Measurements from ENCODE around the gene DNAI4.
"Not testable (repeated sequence)": the region's sequence is repeated elsewhere in the genome, so short reads cannot be mapped to it uniquely, and the experiment has no call there.

Gene DNAI4

DNA sequence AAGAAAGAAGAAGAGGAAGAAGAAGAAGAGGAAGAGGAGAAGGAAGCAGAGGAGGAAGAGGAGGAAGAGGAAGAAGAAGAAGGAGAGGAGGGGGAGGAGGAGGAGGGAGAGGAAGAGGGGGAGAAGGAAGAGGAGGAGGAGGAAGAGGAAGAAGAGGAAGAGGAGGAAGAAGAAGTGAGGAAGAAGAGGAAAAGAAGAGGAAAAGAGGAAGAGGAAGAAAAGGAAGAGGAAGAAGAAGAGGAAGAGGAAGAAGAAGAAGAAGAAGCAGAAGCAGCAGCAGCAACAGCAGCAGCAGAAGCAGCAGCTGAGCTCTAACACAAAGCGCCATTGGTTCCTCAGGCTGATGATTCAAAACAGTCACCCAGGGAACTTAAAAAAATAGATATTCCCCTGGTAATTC is 34.0 kb downstream of the DNAI4 start:
- no peak overlapping the region for H3K4me3 ChIP-seq (ENCODE audit: low read depth, low read length)
- no peak overlapping the region for H3K27ac ChIP-seq (ENCODE audit: low read depth, low read length)
- H3K27me3 ChIP-seq (ENCODE audit: insufficient read depth, low read length), result no peaks in the 10 kb centered on the region
- no peaks in the 10 kb centered on the region for H3K36me3 ChIP-seq (ENCODE audit: insufficient read depth, low read length)
- H3K79me2 ChIP-seq (ENCODE audit: control insufficient read depth, insufficient read depth, low read length, unreplicated experiment), result no peaks in the 10 kb centered on the region
- no peaks in the 10 kb centered on the region for H3K4me1 ChIP-seq (ENCODE audit: control insufficient read depth, insufficient read depth, low read length, unreplicated experiment)
- H2AFZ ChIP-seq (ENCODE audit: low read length, unreplicated experiment), result no peak overlapping the region

DNA sequence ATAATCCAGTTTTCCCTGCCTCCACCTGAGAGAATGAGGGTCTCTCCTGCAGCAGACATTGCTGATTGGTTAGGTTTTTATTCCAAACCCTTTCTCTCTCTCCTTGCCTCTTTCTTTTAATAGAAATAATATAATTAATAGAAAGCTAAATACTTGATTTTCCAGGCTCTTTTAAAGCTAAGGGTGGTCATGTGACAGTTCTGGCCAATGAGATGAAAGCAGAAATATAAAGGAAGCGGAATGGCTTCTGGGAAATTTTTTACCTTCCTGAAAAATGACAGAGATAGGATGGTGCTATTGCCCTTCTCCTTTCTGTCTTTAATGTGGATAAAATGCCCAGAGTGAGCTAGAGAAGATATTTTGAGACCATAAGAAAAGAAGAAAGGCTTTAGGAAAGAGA is 35.6 kb downstream of the DNAI4 start:
- H3K4me3 ChIP-seq (ENCODE audit: low read depth, low read length), result no peak overlapping the region
- no peaks in the 10 kb centered on the region for H3K36me3 ChIP-seq (ENCODE audit: insufficient read depth, low read length)
- no peaks in the 10 kb centered on the region for H3K4me1 ChIP-seq (ENCODE audit: control insufficient read depth, insufficient read depth, low read length, unreplicated experiment)
- no peak overlapping the region for H3K27ac ChIP-seq (ENCODE audit: low read depth, low read length)
- no peak overlapping the region for H2AFZ ChIP-seq (ENCODE audit: low read length, unreplicated experiment)
- no peaks in the 10 kb centered on the region for H3K27me3 ChIP-seq (ENCODE audit: insufficient read depth, low read length)
- H3K79me2 ChIP-seq (ENCODE audit: control insufficient read depth, insufficient read depth, low read length, unreplicated experiment), result no peaks in the 10 kb centered on the region

DNA sequence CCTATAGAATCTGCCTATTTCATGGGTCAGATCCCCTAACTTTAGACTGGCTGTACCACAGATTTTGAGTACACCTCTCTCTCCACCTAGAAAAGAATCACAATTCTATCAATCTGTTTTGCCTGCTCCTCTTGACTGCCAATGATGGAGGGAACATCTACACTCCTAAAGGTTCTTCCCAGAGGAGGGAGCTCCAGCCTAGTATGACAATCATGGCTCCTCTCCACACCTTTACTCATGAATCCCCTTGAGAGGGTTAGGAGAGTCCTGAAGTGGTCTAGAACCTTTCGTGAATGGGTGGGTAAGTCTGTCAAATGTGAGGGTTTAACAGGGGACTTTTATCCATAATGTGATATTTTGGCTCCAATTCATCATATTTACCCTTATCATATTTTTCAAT is 48.0 kb downstream of the DNAI4 start:
- no peaks in the 10 kb centered on the region for H3K36me3 ChIP-seq (ENCODE audit: insufficient read depth, low read length)
- H2AFZ ChIP-seq (ENCODE audit: low read length, unreplicated experiment), result no peak overlapping the region
- no peak overlapping the region for H3K4me3 ChIP-seq (ENCODE audit: low read depth, low read length)
- H3K4me1 ChIP-seq (ENCODE audit: control insufficient read depth, insufficient read depth, low read length, unreplicated experiment), result no peaks in the 10 kb centered on the region
- H3K27me3 ChIP-seq (ENCODE audit: insufficient read depth, low read length), result no peaks in the 10 kb centered on the region
- no peak overlapping the region for H3K27ac ChIP-seq (ENCODE audit: low read depth, low read length)
- no peaks in the 10 kb centered on the region for H3K79me2 ChIP-seq (ENCODE audit: control insufficient read depth, insufficient read depth, low read length, unreplicated experiment)

DNA sequence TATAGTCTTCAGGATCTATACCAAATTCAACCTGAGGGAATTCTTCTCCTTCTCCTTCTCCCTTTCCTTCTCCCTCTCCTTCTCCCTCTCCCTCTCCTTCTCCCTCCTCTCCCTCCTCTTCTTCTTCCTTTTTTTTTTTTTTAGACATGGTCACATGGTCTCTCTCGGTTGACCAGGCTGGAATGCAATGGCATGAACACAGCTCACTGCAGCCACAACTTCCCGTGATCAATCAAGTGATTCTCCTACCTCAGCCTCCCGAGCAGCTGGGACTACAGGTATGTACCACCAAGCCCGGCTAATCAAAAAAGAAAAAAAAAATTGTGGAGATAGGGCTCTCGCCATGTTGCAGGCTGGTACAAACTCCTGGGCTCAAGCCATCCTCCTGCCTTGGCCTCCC is 51.5 kb downstream of the DNAI4 start:
- H3K4me1 ChIP-seq (ENCODE audit: control insufficient read depth, insufficient read depth, low read length, unreplicated experiment), result no peaks in the 10 kb centered on the region
- no peaks in the 10 kb centered on the region for H3K79me2 ChIP-seq (ENCODE audit: control insufficient read depth, insufficient read depth, low read length, unreplicated experiment)
- H3K27me3 ChIP-seq (ENCODE audit: insufficient read depth, low read length), result no peaks in the 10 kb centered on the region
- no peak overlapping the region for H2AFZ ChIP-seq (ENCODE audit: low read length, unreplicated experiment)
- H3K27ac ChIP-seq (ENCODE audit: low read depth, low read length), result no peak overlapping the region
- H3K4me3 ChIP-seq (ENCODE audit: low read depth, low read length), result no peak overlapping the region
- H3K36me3 ChIP-seq (ENCODE audit: insufficient read depth, low read length), result no peaks in the 10 kb centered on the region

DNA sequence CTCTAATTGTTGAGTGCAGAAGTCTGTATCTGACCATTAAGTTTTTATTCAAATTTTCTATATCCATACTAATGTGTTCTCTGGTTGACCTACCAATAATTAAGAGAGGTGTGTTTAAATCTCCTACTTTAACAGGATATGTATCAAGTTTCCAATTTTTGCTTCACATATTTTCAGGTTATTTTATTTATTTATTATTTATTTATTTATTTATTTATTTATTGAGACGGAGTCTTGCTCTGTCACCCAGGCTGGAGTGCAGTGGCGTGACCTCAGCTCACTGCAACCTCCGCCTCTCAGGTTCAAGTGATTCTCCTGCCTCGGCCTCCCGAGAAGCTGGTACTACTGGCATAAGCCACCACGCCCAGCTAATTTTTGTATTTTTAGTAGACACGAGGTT is 52.6 kb downstream of the DNAI4 start:
- H2AFZ ChIP-seq (ENCODE audit: low read length, unreplicated experiment); H3K4me3 ChIP-seq (ENCODE audit: low read depth, low read length); H3K36me3 ChIP-seq (ENCODE audit: insufficient read depth, low read length); H3K79me2 ChIP-seq (ENCODE audit: control insufficient read depth, insufficient read depth, low read length, unreplicated experiment); H3K4me1 ChIP-seq (ENCODE audit: control insufficient read depth, insufficient read depth, low read length, unreplicated experiment); H3K27ac ChIP-seq (ENCODE audit: low read depth, low read length); H3K27me3 ChIP-seq (ENCODE audit: insufficient read depth, low read length): not testable (repeated sequence)

DNA sequence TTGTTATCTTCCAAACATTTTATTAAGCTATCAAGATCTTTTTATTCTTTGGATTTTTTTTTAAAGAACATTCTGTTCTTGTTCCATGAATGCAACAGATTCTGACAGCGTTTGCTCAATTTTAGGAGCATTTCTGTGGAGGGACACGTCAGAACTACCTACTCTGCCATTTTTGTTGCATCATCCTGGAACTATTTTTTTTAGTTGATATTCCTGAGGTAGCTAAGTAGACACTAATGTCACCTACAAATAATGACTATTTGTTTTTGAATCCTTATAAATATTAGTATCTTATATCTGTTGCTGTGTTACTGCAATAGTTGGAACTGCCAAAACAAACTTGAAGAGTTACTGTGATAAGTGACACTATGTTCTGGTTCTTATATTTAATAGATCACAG is 57.2 kb downstream of the DNAI4 start:
- H3K79me2 ChIP-seq (ENCODE audit: control insufficient read depth, insufficient read depth, low read length, unreplicated experiment), result no peaks in the 10 kb centered on the region
- no peaks in the 10 kb centered on the region for H3K4me1 ChIP-seq (ENCODE audit: control insufficient read depth, insufficient read depth, low read length, unreplicated experiment)
- no peak overlapping the region for H2AFZ ChIP-seq (ENCODE audit: low read length, unreplicated experiment)
- H3K36me3 ChIP-seq (ENCODE audit: insufficient read depth, low read length), result no peaks in the 10 kb centered on the region
- H3K27me3 ChIP-seq (ENCODE audit: insufficient read depth, low read length), result no peaks in the 10 kb centered on the region
- H3K4me3 ChIP-seq (ENCODE audit: low read depth, low read length), result no peak overlapping the region
- H3K27ac ChIP-seq (ENCODE audit: low read depth, low read length), result no peak overlapping the region

DNA sequence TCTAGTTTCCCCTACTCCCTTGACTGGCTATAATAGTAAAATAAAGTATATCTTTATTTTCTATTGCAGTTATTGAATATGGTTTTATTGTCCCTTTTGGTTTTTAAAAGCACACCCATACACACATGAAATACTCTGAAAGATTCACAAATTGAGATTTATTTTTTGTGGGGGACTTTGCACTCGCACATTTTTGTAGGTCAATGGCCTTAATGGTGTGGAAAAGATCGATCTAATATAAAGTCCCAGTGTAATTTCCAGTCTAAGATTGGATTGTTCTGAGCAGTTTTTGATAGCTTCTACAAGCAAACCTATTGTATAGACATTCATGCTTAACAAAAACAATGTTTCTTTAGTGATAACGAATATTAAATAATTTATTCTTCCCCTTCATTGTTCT is 64.1 kb downstream of the DNAI4 start:
- no peaks in the 10 kb centered on the region for H3K27me3 ChIP-seq (ENCODE audit: insufficient read depth, low read length)
- no peak overlapping the region for H2AFZ ChIP-seq (ENCODE audit: low read length, unreplicated experiment)
- no peaks in the 10 kb centered on the region for H3K4me1 ChIP-seq (ENCODE audit: control insufficient read depth, insufficient read depth, low read length, unreplicated experiment)
- H3K36me3 ChIP-seq (ENCODE audit: insufficient read depth, low read length), result no peaks in the 10 kb centered on the region
- no peak overlapping the region for H3K4me3 ChIP-seq (ENCODE audit: low read depth, low read length)
- no peaks in the 10 kb centered on the region for H3K79me2 ChIP-seq (ENCODE audit: control insufficient read depth, insufficient read depth, low read length, unreplicated experiment)
- no peak overlapping the region for H3K27ac ChIP-seq (ENCODE audit: low read depth, low read length)

DNA sequence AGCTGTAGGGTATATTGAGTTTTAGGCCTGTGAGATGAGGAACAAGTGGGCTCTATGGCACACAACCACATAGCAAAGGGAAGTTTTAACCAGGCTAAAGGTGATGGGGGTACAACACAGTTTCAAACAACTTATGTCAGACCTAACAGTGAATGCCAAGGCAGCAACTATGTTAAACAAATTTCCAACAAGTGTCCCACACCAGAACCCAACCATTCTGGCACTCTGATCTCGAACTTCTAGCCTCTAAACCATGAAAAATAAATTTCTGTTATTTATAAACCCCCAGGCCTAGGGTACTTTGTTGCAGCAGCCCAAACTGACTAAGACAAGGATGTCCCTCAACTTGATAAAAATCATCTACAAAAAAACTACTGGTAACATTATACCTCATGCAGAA is 71.3 kb downstream of the DNAI4 start:
- Histone ChIP-seq H3K27me3 (ENCODE audit: insufficient read depth, low read length) (no peaks in the 10 kb centered on the region), H2AFZ (ENCODE audit: low read length, unreplicated experiment) (no peak overlapping the region), H3K79me2 (ENCODE audit: control insufficient read depth, insufficient read depth, low read length, unreplicated experiment) (no peaks in the 10 kb centered on the region), H3K27ac (ENCODE audit: low read depth, low read length) (no peak overlapping the region), H3K4me3 (ENCODE audit: low read depth, low read length) (no peak overlapping the region), H3K4me1 (ENCODE audit: control insufficient read depth, insufficient read depth, low read length, unreplicated experiment) (no peaks in the 10 kb centered on the region), H3K36me3 (ENCODE audit: insufficient read depth, low read length) (no peaks in the 10 kb centered on the region)

DNA sequence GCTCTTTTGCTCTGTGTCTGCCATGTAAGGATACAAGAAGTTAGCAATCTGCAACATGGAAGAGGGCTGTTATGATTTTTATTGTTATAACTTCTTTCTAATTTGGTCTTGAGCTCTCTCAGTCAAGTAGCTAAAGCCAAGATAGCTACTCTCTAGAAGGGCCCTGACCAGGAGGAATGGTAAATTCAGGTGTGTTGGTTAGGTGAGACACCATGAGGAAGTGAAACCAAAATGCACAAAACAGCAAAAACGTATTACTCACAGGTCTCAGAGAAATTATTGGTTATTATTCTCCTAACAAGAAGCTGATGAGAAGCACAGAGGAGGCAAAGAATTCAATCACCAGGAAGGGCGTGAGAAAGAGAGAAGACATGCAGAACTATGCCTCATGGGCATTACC is 71.8 kb downstream of the DNAI4 start:
- Histone ChIP-seq H3K4me3 (ENCODE audit: low read depth, low read length) (no peak overlapping the region), H3K4me1 (ENCODE audit: control insufficient read depth, insufficient read depth, low read length, unreplicated experiment) (no peaks in the 10 kb centered on the region), H3K36me3 (ENCODE audit: insufficient read depth, low read length) (no peaks in the 10 kb centered on the region), H3K27me3 (ENCODE audit: insufficient read depth, low read length) (no peaks in the 10 kb centered on the region), H2AFZ (ENCODE audit: low read length, unreplicated experiment) (no peak overlapping the region), H3K79me2 (ENCODE audit: control insufficient read depth, insufficient read depth, low read length, unreplicated experiment) (no peaks in the 10 kb centered on the region), H3K27ac (ENCODE audit: low read depth, low read length) (no peak overlapping the region)

DNA sequence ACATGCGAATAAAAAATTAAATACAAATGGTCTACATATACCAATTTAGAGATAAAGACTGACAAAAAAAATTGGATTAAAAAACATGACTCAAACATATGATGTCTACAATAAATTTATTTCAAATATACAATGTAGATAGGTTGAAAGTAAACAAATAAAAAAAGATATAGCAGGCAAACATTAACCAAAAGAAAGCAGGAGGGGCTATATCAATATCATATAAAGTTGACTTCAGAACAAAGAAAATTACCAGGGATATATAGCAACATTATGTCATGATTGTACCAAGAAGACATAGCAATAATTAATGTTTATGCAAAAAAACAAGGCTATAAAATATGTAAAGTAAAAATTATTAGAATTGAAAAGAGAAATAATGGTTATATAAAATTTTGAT is 73.7 kb downstream of the DNAI4 start:
- no peaks in the 10 kb centered on the region for H3K36me3 ChIP-seq (ENCODE audit: insufficient read depth, low read length)
- no peaks in the 10 kb centered on the region for H3K4me1 ChIP-seq (ENCODE audit: control insufficient read depth, insufficient read depth, low read length, unreplicated experiment)
- H3K79me2 ChIP-seq (ENCODE audit: control insufficient read depth, insufficient read depth, low read length, unreplicated experiment), result no peaks in the 10 kb centered on the region
- no peaks in the 10 kb centered on the region for H3K27me3 ChIP-seq (ENCODE audit: insufficient read depth, low read length)
- H2AFZ ChIP-seq (ENCODE audit: low read length, unreplicated experiment), result no peak overlapping the region
- H3K27ac ChIP-seq (ENCODE audit: low read depth, low read length), result no peak overlapping the region
- H3K4me3 ChIP-seq (ENCODE audit: low read depth, low read length), result no peak overlapping the region

DNA sequence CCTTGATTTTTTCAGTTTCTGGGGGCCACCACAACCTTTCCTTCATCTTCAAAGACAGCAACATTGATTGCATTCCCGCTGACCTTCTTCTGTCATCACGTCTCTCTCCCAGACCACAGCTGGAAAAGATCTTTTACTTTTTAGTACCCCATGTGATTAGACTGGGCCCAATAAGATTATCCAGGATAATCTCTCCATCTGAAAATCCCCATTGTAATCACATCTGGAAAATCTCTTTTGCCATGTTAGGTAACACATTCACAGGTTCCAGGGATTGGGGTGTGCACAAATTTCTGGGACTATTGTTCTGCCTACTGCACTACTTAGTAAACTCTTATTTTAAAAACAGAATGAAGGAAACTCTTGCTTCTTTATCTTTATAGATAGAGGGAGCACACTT is 76.5 kb downstream of the DNAI4 start:
- H3K4me1 ChIP-seq (ENCODE audit: control insufficient read depth, insufficient read depth, low read length, unreplicated experiment), result no peaks in the 10 kb centered on the region
- H3K79me2 ChIP-seq (ENCODE audit: control insufficient read depth, insufficient read depth, low read length, unreplicated experiment), result no peaks in the 10 kb centered on the region
- no peaks in the 10 kb centered on the region for H3K36me3 ChIP-seq (ENCODE audit: insufficient read depth, low read length)
- H3K4me3 ChIP-seq (ENCODE audit: low read depth, low read length), result no peak overlapping the region
- no peaks in the 10 kb centered on the region for H3K27me3 ChIP-seq (ENCODE audit: insufficient read depth, low read length)
- H2AFZ ChIP-seq (ENCODE audit: low read length, unreplicated experiment), result no peak overlapping the region
- H3K27ac ChIP-seq (ENCODE audit: low read depth, low read length), result no peak overlapping the region

DNA sequence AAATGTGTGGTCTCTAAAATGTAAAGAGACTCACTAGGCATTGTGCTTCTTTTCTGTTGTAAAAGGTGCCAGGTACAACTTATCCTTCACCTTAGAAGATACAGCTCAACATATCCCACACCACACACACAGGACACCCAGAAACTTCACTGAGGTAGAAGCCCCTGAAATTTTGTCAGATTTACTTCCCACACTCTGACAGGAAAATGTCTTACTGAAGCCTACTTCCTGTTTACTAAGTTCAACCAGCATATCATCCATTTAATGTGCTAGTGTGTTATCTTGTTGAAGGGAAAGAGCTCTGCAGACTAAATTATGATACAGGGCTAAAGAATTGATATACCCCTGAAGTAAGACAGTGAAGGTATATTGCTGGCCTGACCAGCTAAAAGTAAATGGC is 83.7 kb downstream of the DNAI4 start:
- Histone ChIP-seq H3K27me3 (ENCODE audit: insufficient read depth, low read length) (no peaks in the 10 kb centered on the region), H2AFZ (ENCODE audit: low read length, unreplicated experiment) (no peak overlapping the region), H3K27ac (ENCODE audit: low read depth, low read length) (no peak overlapping the region), H3K4me1 (ENCODE audit: control insufficient read depth, insufficient read depth, low read length, unreplicated experiment) (no peaks in the 10 kb centered on the region), H3K79me2 (ENCODE audit: control insufficient read depth, insufficient read depth, low read length, unreplicated experiment) (no peaks in the 10 kb centered on the region), H3K36me3 (ENCODE audit: insufficient read depth, low read length) (no peaks in the 10 kb centered on the region), H3K4me3 (ENCODE audit: low read depth, low read length) (no peak overlapping the region)
